Psoas muscle (tissue), 8 donors: ENCODE results near the gene UBAP2. TPM values are rescaled to one million over a fixed set of nuclear protein-coding genes. Genes with fewer than 3 reads are reported as not detected.
"Not testable (repeated sequence)": the region's sequence is repeated elsewhere in the genome, so short reads cannot be mapped to it uniquely, and the experiment has no call there.

ENCODE experiments used
- ATAC-seq, 4 donors: fragments of 200-7000 bp; cut with Tn5 transposase; one replicate each; pipeline ENCODE4 v1.9.1; 2020; ENCODE audit warnings: moderate library complexity in 3 of 4, mild to moderate bottlenecking in 2 of 4
- DNase-seq, 2 donors: peaks; one replicate each; pipeline ENCODE4 v3.0.0-alpha.2; 2020
- H3K27ac ChIP-seq: fragments of 200-600 bp; one replicate; pipeline ENCODE4 v1.8.0; 2022
- H3K27me3 ChIP-seq, 3 donors: fragments of 200-600 bp in 1 of 3; one replicate each; pipeline versions ENCODE4 v1.6.1 to v1.8.0; 2013 to 2022; ENCODE audit warnings: low read length in 2 of 3, mild to moderate bottlenecking in 2 of 3, moderate library complexity in 1 of 3; ENCODE audit not compliant: insufficient read depth in 3 of 3
- H3K36me3 ChIP-seq, 2 donors: fragments of 200-600 bp in 1 of 2; one replicate each; pipeline versions ENCODE4 v1.6.1 to v1.8.0; 2013 to 2022; ENCODE audit warnings: low read depth in 1 of 2, mild to moderate bottlenecking in 1 of 2, moderate library complexity in 1 of 2; ENCODE audit not compliant: insufficient read depth in 1 of 2
- H3K4me1 ChIP-seq: fragments of 200-600 bp; one replicate; pipeline ENCODE4 v1.8.0; 2022
- H3K4me3 ChIP-seq: fragments of 200-600 bp; one replicate; pipeline ENCODE4 v1.8.0; 2022; ENCODE audit warnings: mild to moderate bottlenecking
- H3K9me3 ChIP-seq: fragments of 200-600 bp; one replicate; pipeline ENCODE4 v1.8.0; 2022
- CTCF ChIP-seq: fragments of 200-600 bp; IDR thresholded peaks from one replicate; pipeline ENCODE4 v1.8.0; 2022; ENCODE audit warnings: antibody characterized with exemption
- WGBS, 3 donors: extraction: QIAGEN DNeasy Blood & Tissue Kit; methylation state at CpG; one replicate each; pipeline versions ENCODE4 v1.1.6 to v1.1.7; 2013; 5-methylcytosine and 5-hydroxymethylcytosine counted together
- intact Hi-C, 2 donors: fragments of 100-400 bp; cut with DNase I; formaldehyde crosslinking; loops; one replicate each; pipeline versions ENCODE4 v1.11.0 to v1.14.2; 2022
- polyA plus RNA-seq, 3 donors: library from polyadenylated mRNA; stranded (reverse); fragments of 200-250 nt; gene quantifications; one replicate each; pipeline ENCODE4 v1.2.3, GENCODE V29; 2013
- total RNA-seq, 4 donors: library from RNA; stranded (reverse); fragmentation: NEBNext Ultra II Directional in 2 of 4; extraction: Animal tissue kit (Norgen Biotek cat#: 25700) in 2 of 4; gene quantifications; one replicate each; pipeline versions ENCODE4 v1.2.1 to v1.2.4, GENCODE V29; 2021 to 2023
- donor health status: healthy with polysubstance abuse.
- donor health status: DM: no; HTN: no; CAD: no; lungs with moderate emphysema.
- donor health status: Bipolar disorder and iron deficiency.
- donor health status: healthy.
- donor health status: DM: yes; HTN: yes; CAD: no.
- donor health status: DM: no; HTN: no; CAD: no.
- donor health status: DM: no; HTN: no; CAD: no.
- donor health status: DM: yes; HTN: yes; CAD: no.

Gene UBAP2
- total and polyA plus RNA-seq, 7 donors, result 14.4 to 46.3 (median 31.5) TPM

DNA sequence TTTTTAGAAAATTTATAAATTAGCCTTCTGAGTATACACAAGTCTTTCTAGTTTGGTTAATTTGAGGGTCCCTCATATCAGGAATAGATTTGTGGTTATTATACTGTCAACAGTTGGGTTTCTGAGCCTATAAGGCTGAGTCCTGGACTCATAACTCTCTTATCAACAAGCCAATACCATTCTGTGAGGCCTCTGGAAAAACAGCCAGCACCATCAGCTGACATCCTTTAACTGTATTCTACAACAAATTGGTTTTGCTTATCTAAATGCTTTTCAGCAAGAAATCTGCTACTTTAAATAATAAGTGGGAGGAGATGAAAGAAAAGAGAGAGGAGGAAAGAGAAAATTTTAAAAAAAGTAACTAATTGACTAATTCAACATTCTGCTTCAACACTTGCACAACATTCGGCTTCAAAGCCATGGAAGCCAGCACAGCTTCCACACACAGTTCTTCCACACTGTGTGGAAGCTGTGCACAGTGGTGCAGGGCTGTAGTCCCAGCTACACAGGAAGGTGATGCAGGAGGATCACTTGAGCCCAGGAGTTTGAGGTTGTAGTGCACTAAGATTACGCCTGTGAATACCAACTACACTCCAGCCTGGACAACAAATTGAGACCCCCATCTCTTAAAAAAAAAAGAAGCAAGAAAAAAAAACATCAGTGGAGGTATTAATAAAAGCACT, 84.5 kb downstream of the UBAP2 start:
- intact Hi-C loops, result no loop called here
- H3K4me1 ChIP-seq, result no peaks in the 10 kb centered on the region
- no peak for ATAC-seq
- DNase-seq, result no peak
- TF ChIP-seq CTCF, result no peak
- H3K27me3 ChIP-seq, result no peaks in the 10 kb centered on the region
- no peaks in the 10 kb centered on the region for H3K9me3 ChIP-seq
- H3K4me3 ChIP-seq, result no peak overlapping the region
- peaks cover 2 to 76% of the 10 kb centered on the region in 2 donors for H3K36me3 ChIP-seq
- 94 to 97% (median 96%) methylated on average over 2 of the region's 2 CpGs for WGBS, 3 donors
- no peak overlapping the region for H3K27ac ChIP-seq

DNA sequence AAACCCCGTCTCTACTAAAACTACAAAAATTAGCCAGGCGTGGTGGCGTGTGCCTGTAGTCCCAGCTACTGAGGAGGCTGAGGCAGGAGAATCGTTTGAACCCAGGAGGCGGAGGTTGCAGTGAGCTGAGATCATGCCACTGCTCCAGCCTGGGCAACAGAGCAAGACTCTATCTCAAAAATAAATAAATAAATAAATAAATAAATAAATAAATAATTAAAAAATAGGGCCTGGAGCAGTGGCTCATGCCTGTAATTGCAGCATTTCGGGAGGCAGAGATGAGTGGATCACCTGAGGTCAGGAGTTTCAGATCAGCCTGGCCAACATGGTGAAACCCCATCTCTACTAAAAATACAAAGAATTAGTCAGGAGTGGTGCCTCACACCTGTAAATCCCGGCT, 86.2 kb downstream of the UBAP2 start:
- H3K27ac ChIP-seq, intact Hi-C loops, H3K4me3 ChIP-seq, DNase-seq, ATAC-seq, H3K27me3 ChIP-seq, H3K4me1 ChIP-seq, H3K9me3 ChIP-seq: not testable (repeated sequence)
- H3K36me3 ChIP-seq, result peaks cover 2 to 74% of the 10 kb centered on the region in 2 donors
- 86 to 98% (median 90%) methylated on average over 7 of the region's 7 CpGs for WGBS, 3 donors

- H3K4me1 ChIP-seq, result no peaks in the 10 kb centered on the region
- intact Hi-C loops, result no loop called here
- ATAC-seq (no peak), DNase-seq (no peak)
- WGBS, 3 donors, result 96 to 100% (median 98%) methylated on average over 2 of the region's 2 CpGs
- no peaks in the 10 kb centered on the region for H3K27me3 ChIP-seq
- H3K27ac ChIP-seq, result no peak overlapping the region
- H3K9me3 ChIP-seq, result no peaks in the 10 kb centered on the region
- no peak for TF ChIP-seq CTCF
- peaks cover 2 to 82% of the 10 kb centered on the region in 2 donors for H3K36me3 ChIP-seq
- H3K4me3 ChIP-seq, result no peak overlapping the region
These were observed 89.0 kb downstream of the UBAP2 start for GRCh38 chr9:33959725-33960124.

- TF ChIP-seq CTCF, result no peak
- peaks cover 2 to 91% of the 10 kb centered on the region in 2 donors for H3K36me3 ChIP-seq
- DNase-seq (no peak), ATAC-seq (no peak)
- WGBS, 3 donors, result 82 to 97% (median 96%) methylated on average over 4 of the region's 4 CpGs
- H3K9me3 ChIP-seq, result no peaks in the 10 kb centered on the region
- no peak overlapping the region for H3K27ac ChIP-seq
- no peaks in the 10 kb centered on the region for H3K27me3 ChIP-seq
- intact Hi-C loops, result no loop called here
- no peak overlapping the region for H3K4me3 ChIP-seq
- no peaks in the 10 kb centered on the region for H3K4me1 ChIP-seq
These were observed 92.1 kb downstream of the UBAP2 start for GRCh38 chr9:33956544-33956943.

DNA sequence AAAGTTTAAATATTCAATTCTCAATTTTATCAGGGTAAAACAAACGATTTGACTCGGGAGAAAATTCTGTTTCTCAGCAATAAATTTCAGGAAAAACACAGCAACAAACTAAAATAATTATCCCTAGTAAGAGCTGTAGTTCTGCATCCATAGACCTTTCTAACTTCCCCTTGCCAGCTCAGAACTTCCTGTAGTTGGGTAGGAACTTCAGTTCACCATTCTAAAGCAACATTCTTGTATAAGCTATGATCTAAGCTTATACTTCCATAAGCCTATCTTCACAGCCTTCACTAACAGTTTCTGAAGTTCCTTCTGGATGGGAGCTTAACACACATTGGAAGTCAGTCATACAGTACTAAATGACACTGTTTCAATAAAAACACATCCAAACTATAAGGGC, 96.6 kb downstream of the UBAP2 start:
- DNase-seq (no peak), ATAC-seq (no peak)
- peaks cover 4 to 68% of the 10 kb centered on the region in 2 donors for H3K36me3 ChIP-seq
- intact Hi-C loops, result no loop called here
- H3K4me1 ChIP-seq, result no peaks in the 10 kb centered on the region
- H3K27ac ChIP-seq, result peak overlapping the region; percentile 6
- H3K4me3 ChIP-seq, result no peak overlapping the region
- no peaks in the 10 kb centered on the region for H3K9me3 ChIP-seq
- no peak for TF ChIP-seq CTCF
- WGBS, 3 donors, result 89 to 98% (median 96%) methylated on average over 2 of the region's 2 CpGs
- H3K27me3 ChIP-seq, result no peaks in the 10 kb centered on the region
